Endothelial cell of umbilical vein (primary cell): ENCODE data around the gene ISL2. TPM values are rescaled to one million over a fixed set of nuclear protein-coding genes. Genes with fewer than 3 reads are reported as not detected.

ENCODE experiments used
- BruUV-seq: library from RNA; stranded (reverse); fragments of 400-500 nt; replicated peaks from 2 replicates; lab custom pipeline; 2021; lab: Mats Ljungman, UMichigan
- CTCF ChIA-PET: fragments of 300-600, 350-600 bp; sonication (Branson Sonifier 250); formaldehyde crosslinking; loops from one replicate; lab custom pipeline; 2021; ENCODE audit warnings: antibody characterized with exemption, inconsistent platforms; lab: Charles Lee
- POLR2A ChIA-PET: fragments of 300-600, 350-600 bp; sonication (Branson Sonifier 250); formaldehyde crosslinking; loops from one replicate; lab custom pipeline; 2021; ENCODE audit warnings: antibody characterized with exemption, inconsistent platforms; lab: Charles Lee
- DNase-seq: peaks from one replicate; pipeline ENCODE4 v3.0.0-alpha.2; 2011; ENCODE audit warnings: low read depth, low spot score
- FAIRE-seq: peaks from 2 replicates; lab custom pipeline; 2011; peaks lifted over from hg19 to GRCh38; lab: Jason Lieb, UNC
- H2AFZ ChIP-seq: 2 replicates; pipeline ENCODE4 v1.6.0; 2012; ENCODE audit warnings: low read depth, low read length, control low read depth, inconsistent platforms
- H3K27ac ChIP-seq: 2 replicates; pipeline ENCODE4 v1.5.1; 2011; ENCODE audit warnings: low read depth, mild to moderate bottlenecking, control low read depth, low read length, moderate library complexity; ENCODE audit not compliant: insufficient read depth
- H3K27me3 ChIP-seq, 2 experiments: 2 replicates each; pipeline versions ENCODE4 v1.6.0 to v1.6.1; 2011; ENCODE audit warnings: low read length in 2 of 2, mixed read lengths in 1 of 2; ENCODE audit not compliant: control insufficient read depth in 2 of 2, insufficient read depth in 2 of 2
- H3K36me3 ChIP-seq, 2 experiments: 2 replicates in 1 of 2; 3 replicates in 1 of 2; pipeline ENCODE4 v1.5.1; 2011; ENCODE audit warnings: low read length in 2 of 2, mild to moderate bottlenecking in 1 of 2, moderate library complexity in 1 of 2; ENCODE audit not compliant: control insufficient read depth in 2 of 2, insufficient read depth in 2 of 2; ENCODE audit errors: extremely low read depth in 1 of 2
- H3K4me1 ChIP-seq: 3 replicates; pipeline ENCODE4 v1.5.1; 2011; ENCODE audit warnings: mild to moderate bottlenecking, low read length; ENCODE audit not compliant: control insufficient read depth, insufficient read depth; ENCODE audit errors: extremely low read depth
- H3K4me2 ChIP-seq: 2 replicates; pipeline ENCODE4 v1.6.1; 2011; ENCODE audit warnings: low read length, control low read depth, mixed read lengths; ENCODE audit not compliant: insufficient read depth
- H3K4me3 ChIP-seq, 3 experiments: fragments of 200-600 bp in 1 of 3; sonication (generic), shearing (Covaris generic) in 1 of 3; replicated peaks in 1 of 3; 2 replicates each; pipeline ENCODE4 v1.5.1; 2011 to 2016; ENCODE audit warnings: control low read depth in 3 of 3, low read length in 3 of 3, mild to moderate bottlenecking in 2 of 3, inconsistent platforms in 1 of 3, low read depth in 1 of 3, moderate library complexity in 1 of 3; ENCODE audit not compliant: insufficient read depth in 1 of 3
- H3K79me2 ChIP-seq: 2 replicates; pipeline ENCODE4 v1.6.0; 2012; ENCODE audit warnings: low read length, inconsistent platforms; ENCODE audit not compliant: control insufficient read depth, insufficient read depth
- H3K9ac ChIP-seq: replicated peaks from 2 replicates; pipeline ENCODE3; 2011; ENCODE audit warnings: low read length, control low read depth; ENCODE audit not compliant: insufficient read depth; ENCODE audit errors: extremely low read depth
- H3K9me1 ChIP-seq: replicated peaks from 3 replicates; pipeline ENCODE4 v1.6.0; 2011; ENCODE audit warnings: mild to moderate bottlenecking, low read length; ENCODE audit not compliant: control insufficient read depth, insufficient read depth; ENCODE audit errors: extremely low read depth
- H3K9me3 ChIP-seq: replicated peaks from 2 replicates; pipeline ENCODE4 v1.5.1; 2012; ENCODE audit warnings: low read length, inconsistent platforms; ENCODE audit not compliant: control insufficient read depth, insufficient read depth
- H4K20me1 ChIP-seq: replicated peaks from 2 replicates; pipeline ENCODE3; 2011; ENCODE audit warnings: mild to moderate bottlenecking, low read length; ENCODE audit not compliant: control insufficient read depth, insufficient read depth; ENCODE audit errors: extremely low read depth
- CTCF ChIP-seq, 2 donors: IDR thresholded peaks; 1 replicate in 1 of 2; 2 replicates in 1 of 2; pipeline ENCODE4 v1.5.1; 2011; ENCODE audit warnings: low read length in 2 of 2, mild to moderate bottlenecking in 2 of 2, moderate library complexity in 2 of 2, control low read depth in 1 of 2, inconsistent platforms in 1 of 2, low read depth in 1 of 2; ENCODE audit not compliant: insufficient read depth in 1 of 2; ENCODE audit errors: extremely low read depth in 1 of 2
- EZH2 ChIP-seq: IDR thresholded peaks from 2 replicates; pipeline ENCODE4 v1.6.1; 2012; ENCODE audit warnings: borderline replicate concordance, low read depth, mild to moderate bottlenecking, moderate library complexity, low read length, inconsistent platforms; ENCODE audit not compliant: severe bottlenecking
- FOS ChIP-seq: IDR thresholded peaks from 2 replicates; pipeline ENCODE4 v1.6.1; 2011; ENCODE audit warnings: mild to moderate bottlenecking, low read length, moderate library complexity, borderline replicate concordance; ENCODE audit not compliant: insufficient read depth
- JUN ChIP-seq: IDR thresholded peaks from 2 replicates; pipeline ENCODE4 v1.6.1; 2011; ENCODE audit warnings: borderline replicate concordance, low read depth; ENCODE audit not compliant: insufficient read length, insufficient read depth
- POLR2A ChIP-seq: IDR thresholded peaks from 2 replicates; pipeline ENCODE4 v1.6.1; 2012; ENCODE audit warnings: low read depth, mild to moderate bottlenecking, control low read depth, low read length
- dilution Hi-C: fragments of 300-500 bp; cut with MboI; formaldehyde crosslinking; loops from one replicate; pipeline ENCODE4 v1.15.0; 2019; ENCODE audit warnings: low sequenced_read_pairs; ENCODE audit not compliant: extremely low pct_ligation_motif_present
- intact Hi-C: fragments of 100-400 bp; cut with micrococcal nuclease; formaldehyde crosslinking; loops from one replicate; pipeline ENCODE4 v1.10.0; 2022
- polyA plus RNA-seq, 4 experiments: library from polyadenylated mRNA; depleted of rRNA in 3 of 4; stranded (reverse) in 3 of 4; unstranded in 1 of 4; fragments of >200 nt; gene quantifications; 2 replicates each; pipeline versions ENCODE4 v1.2.1 to v1.2.3, GENCODE V29; 2011 to 2012; ENCODE audit warnings: missing spikeins in 1 of 4
- total RNA-seq: library from RNA; stranded (reverse); gene quantifications from 2 replicates; pipeline ENCODE4 v1.2.3, GENCODE V29; 2021

ISL2 gene
- total and polyA plus RNA-seq, 2 donors (not counting 3 experiments of a cell fraction or from before 2014, with no cell fraction given): 0.10 TPM; not detected in 1

- Histone ChIP-seq H3K27me3 (peaks cover 85 to 99% of the 10 kb centered on the region in 2 experiments), H3K4me2 (no peak overlapping the region), H3K9me3 (no peaks in the 10 kb centered on the region), H3K27ac (no peak overlapping the region), H4K20me1 (no peaks in the 10 kb centered on the region), H3K36me3 (no peaks in the 10 kb centered on the region), H3K4me3 (no peak overlapping the region), H2AFZ (no peak overlapping the region), H3K9me1 (no peaks in the 10 kb centered on the region), H3K9ac (no peak overlapping the region), H3K4me1 (peaks cover 19% of the 10 kb centered on the region), H3K79me2 (no peaks in the 10 kb centered on the region)
- no TSS peak for BruUV-seq
- POLR2A ChIA-PET: no interaction called here
- dilution Hi-C loops: no loop called here
- FAIRE-seq (no peak), DNase-seq (no peak)
- TF ChIP-seq EZH2: peak; percentile 64
- no peak for TF ChIP-seq POLR2A
- TF ChIP-seq FOS: no peak
- no peak for TF ChIP-seq JUN
- CTCF ChIA-PET: interaction anchor here (1.2 kb wide), 1 partner anchor 7 kb away, joined by 4 read pairs; the partner anchor contains the start of gene ISL2
- intact Hi-C loops: loop anchor here (10.0 kb wide), 1 partner anchor 521 kb away; no protein-coding TSS in a partner anchor
Observed at GRCh38 chr15:76343313-76343996, 6.9 kb downstream of the ISL2 start.

GRCh38 chr15:76344893-76345582 lies 8.5 kb downstream of the ISL2 start:
- no peaks in the 10 kb centered on the region for H3K9me3 ChIP-seq
- TF ChIP-seq CTCF (IDR thresholded peaks at IDR 0.05; ENCODE audit: extremely low read depth in 1 of 2, insufficient read depth in 1 of 2, low read depth in 1 of 2, low read length in 2 of 2) (no peak), EZH2 (no peak)
- CTCF ChIA-PET: interaction anchor here (1.2 to 2.5 kb wide), 5 partner anchors 8 to 159 kb away, joined by 4 to 9 read pairs (median 6); partner anchors contain the start of gene ISL2
- H4K20me1 ChIP-seq: no peaks in the 10 kb centered on the region
- no peak overlapping the region for H3K9ac ChIP-seq
- no peaks in the 10 kb centered on the region for H3K9me1 ChIP-seq
- H3K4me3 ChIP-seq: no peak overlapping the region
- H3K27me3 ChIP-seq: peaks cover 70 to 84% of the 10 kb centered on the region in 2 experiments
- no peaks in the 10 kb centered on the region for H3K36me3 ChIP-seq
- no peak overlapping the region for H2AFZ ChIP-seq
- no peak for DNase-seq
- H3K4me2 ChIP-seq: no peak overlapping the region
- FAIRE-seq: no peak
- intact Hi-C loops: loop anchor here (1.0 to 10.0 kb wide), 2 partner anchors 9 to 520 kb away; partner anchors contain the start of gene ISL2
- H3K27ac ChIP-seq: no peak overlapping the region
- peaks cover 19% of the 10 kb centered on the region for H3K4me1 ChIP-seq
- BruUV-seq: no TSS peak
- POLR2A ChIA-PET: interaction anchor here (0.6 kb wide), 1 partner anchor 9 kb away, joined by 3 read pairs; the partner anchor contains the start of gene ISL2
- no peaks in the 10 kb centered on the region for H3K79me2 ChIP-seq
- dilution Hi-C loops: no loop called here
